HCT116 (cell line): ENCODE data around the gene TRMO. TPM values are rescaled to one million over a fixed set of nuclear protein-coding genes. Genes with fewer than 3 reads are reported as not detected.
A peak's percentile ranks its signal among the peaks of the same experiment; 100 is the strongest.

ENCODE experiments used
- ATAC-seq: fragments of 200-7000 bp; cut with Tn5 transposase; 2 replicates; pipeline ENCODE4 v1.9.1; 2020; ENCODE audit warnings: mild to moderate bottlenecking, moderate library complexity
- BruUV-seq: library from RNA; stranded (reverse); fragments of 400-500 nt; replicated peaks from 2 replicates; lab custom pipeline; 2021; lab: Mats Ljungman, UMichigan
- CTCF ChIA-PET: fragments of 300-600 bp; sonication (Branson Sonifier 250); formaldehyde crosslinking; loops from one replicate; lab custom pipeline; 2021; ENCODE audit warnings: antibody characterized with exemption; lab: Charles Lee
- POLR2A ChIA-PET: fragments of 300-600, 350-600 bp; sonication (Branson Sonifier 250); formaldehyde crosslinking; loops from one replicate; lab custom pipeline; 2021; ENCODE audit warnings: antibody characterized with exemption; lab: Charles Lee
- RAD21 ChIA-PET, 2 experiments: fragments of 300-600 bp; sonication (Branson Sonifier 250); formaldehyde crosslinking; loops; one replicate each; lab custom pipeline; 2023; ENCODE audit warnings: low total read pairs in 2 of 2; ENCODE audit not compliant: uncharacterized antibody in 2 of 2, unreplicated experiment in 2 of 2, low non-redundant PET in 1 of 2; lab: Charles Lee
- DNase-seq: peaks from one replicate; pipeline ENCODE4 v3.0.0-alpha.2; 2010; ENCODE audit warnings: low read depth, low spot score
- H2AFZ ChIP-seq: fragments of 200-600 bp; shearing (Covaris generic), sonication (generic); 2 replicates; pipeline ENCODE4 v1.6.1; 2017; ENCODE audit warnings: low read depth, mixed run types, mixed read lengths, antibody characterized with exemption, low read length; ENCODE audit not compliant: poor library complexity, severe bottlenecking
- H3K27ac ChIP-seq: 2 replicates; pipeline ENCODE4 v1.5.1; 2012; ENCODE audit warnings: low read depth, low read length
- H3K27me3 ChIP-seq: fragments of 200-600 bp; sonication (generic); 2 replicates; pipeline ENCODE4 v1.6.1; 2016; ENCODE audit warnings: mixed run types, low read length, mixed read lengths; ENCODE audit not compliant: insufficient read depth
- H3K36me3 ChIP-seq, 2 experiments: fragments of 200-500 bp in 1 of 2; fragments of 200-600 bp in 1 of 2; sonication (Bioruptor generic) in 1 of 2; sonication (generic) in 1 of 2; 2 replicates each; pipeline versions ENCODE4 v1.5.1 to v1.6.1; 2014 to 2016; ENCODE audit warnings: low read length in 2 of 2, inconsistent platforms in 1 of 2, mixed read lengths in 1 of 2, mixed run types in 1 of 2; ENCODE audit not compliant: insufficient read depth in 2 of 2, control insufficient read depth in 1 of 2
- H3K4me1 ChIP-seq, 2 experiments: fragments of 200-600 bp in 1 of 2; sonication (generic) in 1 of 2; 2 replicates each; pipeline versions ENCODE4 v1.5.1 to v1.6.1; 2012 to 2017; ENCODE audit warnings: low read length in 2 of 2, inconsistent platforms in 1 of 2, mild to moderate bottlenecking in 1 of 2, mixed read lengths in 1 of 2, mixed run types in 1 of 2, moderate library complexity in 1 of 2; ENCODE audit not compliant: insufficient read depth in 2 of 2, control insufficient read depth in 1 of 2
- H3K4me2 ChIP-seq: fragments of 200-600 bp; sonication (generic); 2 replicates; pipeline ENCODE4 v1.6.1; 2017; ENCODE audit warnings: mixed run types, low read length, mixed read lengths
- H3K4me3 ChIP-seq, 2 experiments: fragments of 200-600 bp in 1 of 2; sonication (generic) in 1 of 2; replicated peaks in 1 of 2; 2 replicates each; pipeline ENCODE4 v1.5.1; 2011 to 2016; ENCODE audit warnings: low read length in 2 of 2, control low read depth in 1 of 2, low read depth in 1 of 2, mild to moderate bottlenecking in 1 of 2, mixed read lengths in 1 of 2, mixed run types in 1 of 2
- H3K79me2 ChIP-seq: fragments of 200-600 bp; sonication (generic); 2 replicates; pipeline ENCODE4 v1.6.1; 2017; ENCODE audit warnings: mild to moderate bottlenecking, mixed run types, low read length, moderate library complexity, mixed read lengths; ENCODE audit not compliant: insufficient read depth
- H3K9ac ChIP-seq: fragments of 200-600 bp; sonication (generic); 2 replicates; pipeline ENCODE4 v1.6.1; 2016; ENCODE audit warnings: low read length, mixed read lengths
- H3K9me2 ChIP-seq: fragments of 200-600 bp; sonication (generic), shearing (Covaris generic); 2 replicates; pipeline ENCODE4 v1.6.1; 2017; ENCODE audit warnings: mixed run types, mild to moderate bottlenecking, moderate library complexity; ENCODE audit not compliant: insufficient read depth
- H3K9me3 ChIP-seq, 2 experiments: fragments of 200-500 bp in 1 of 2; fragments of 200-600 bp in 1 of 2; sonication (Bioruptor generic) in 1 of 2; sonication (generic) in 1 of 2; 2 replicates each; pipeline ENCODE4 v1.6.1; 2014 to 2017; ENCODE audit warnings: low read length in 2 of 2, mixed read lengths in 2 of 2, inconsistent platforms in 1 of 2, low read depth in 1 of 2, mild to moderate bottlenecking in 1 of 2, mixed run types in 1 of 2, moderate library complexity in 1 of 2; ENCODE audit not compliant: control insufficient read depth in 1 of 2, insufficient read depth in 1 of 2
- H4K20me1 ChIP-seq: fragments of 200-600 bp; sonication (generic), shearing (Covaris generic); 2 replicates; pipeline ENCODE4 v1.6.1; 2017; ENCODE audit warnings: mixed run types, mild to moderate bottlenecking, moderate library complexity; ENCODE audit not compliant: insufficient read depth
- CBX3 ChIP-seq: IDR thresholded peaks from 2 replicates; pipeline ENCODE4 v1.6.1; 2012; ENCODE audit warnings: low read depth
- EGR1 ChIP-seq: IDR thresholded peaks from 2 replicates; pipeline ENCODE4 v1.6.1; 2012; ENCODE audit warnings: low read depth
- ELF1 ChIP-seq: IDR thresholded peaks from 2 replicates; pipeline ENCODE4 v1.6.1; 2012; ENCODE audit warnings: low read depth, borderline replicate concordance
- FOSL1 ChIP-seq: IDR thresholded peaks from 2 replicates; pipeline ENCODE4 v1.6.1; 2012; ENCODE audit warnings: low read depth
- JUND ChIP-seq: IDR thresholded peaks from 2 replicates; pipeline ENCODE4 v1.6.1; 2012
- POLR2A ChIP-seq: IDR thresholded peaks from 2 replicates; pipeline ENCODE4 v1.7.0; 2011; ENCODE audit warnings: borderline replicate concordance; ENCODE audit not compliant: insufficient read depth, insufficient read length; ENCODE audit errors: extremely low read depth
- SIN3A ChIP-seq: IDR thresholded peaks from 2 replicates; pipeline ENCODE4 v1.6.1; 2012; ENCODE audit warnings: low read depth
- SP1 ChIP-seq: IDR thresholded peaks from 2 replicates; pipeline ENCODE4 v1.6.1; 2012; ENCODE audit warnings: low read depth
- YY1 ChIP-seq: IDR thresholded peaks from 2 replicates; pipeline ENCODE4 v1.6.1; 2011; ENCODE audit warnings: low read length, low read depth, moderate library complexity, mild to moderate bottlenecking; ENCODE audit not compliant: insufficient replicate concordance; ENCODE audit errors: extremely low read depth
- ZFX ChIP-seq: fragments of 450-650 bp; IDR thresholded peaks from 2 replicates; pipeline ENCODE4 v1.6.1; 2017
- ZNF274 ChIP-seq: fragments of 200-500 bp; sonication (Bioruptor generic); IDR thresholded peaks from 2 replicates; pipeline ENCODE4 v1.6.1; 2014; ENCODE audit warnings: mild to moderate bottlenecking, low read depth, low read length, inconsistent platforms
- intact Hi-C: fragments of 100-400 bp; cut with micrococcal nuclease; formaldehyde crosslinking; loops from 2 replicates; pipeline ENCODE4 v1.10.0; 2022
- total RNA-seq: library from RNA; stranded (reverse); gene quantifications from one replicate; pipeline ENCODE4 v1.2.1, GENCODE V29; 2021; ENCODE audit not compliant: unreplicated experiment
- TF ChIP-seq, protein P1 (sequence below): IDR thresholded peaks from 2 replicates; pipeline ENCODE4 v1.6.1; 2012
- TF ChIP-seq, protein P2 (sequence below): IDR thresholded peaks from 2 replicates; pipeline ENCODE4 v1.6.1; 2011; ENCODE audit warnings: mild to moderate bottlenecking, low read length, moderate library complexity; ENCODE audit not compliant: insufficient replicate concordance; ENCODE audit errors: extremely low read depth
- TF ChIP-seq, protein P3 (sequence below), 3 experiments: fragments of 200-600 bp in 1 of 3; sonication (generic) in 1 of 3; IDR thresholded peaks in 2 of 3; conservative IDR thresholded peaks in 1 of 3; 2 replicates each; pipeline ENCODE4 v1.5.1; 2012 to 2017; ENCODE audit warnings: low read depth in 2 of 3, low read length in 2 of 3, antibody characterized with exemption in 1 of 3, borderline replicate concordance in 1 of 3, control low read depth in 1 of 3, mild to moderate bottlenecking in 1 of 3, mixed read lengths in 1 of 3, mixed run types in 1 of 3, moderate library complexity in 1 of 3; ENCODE audit not compliant: insufficient read depth in 1 of 3

The TRMO gene
- total RNA-seq, 1 experiment from 2014 or later: 10.2 TPM

DNA sequence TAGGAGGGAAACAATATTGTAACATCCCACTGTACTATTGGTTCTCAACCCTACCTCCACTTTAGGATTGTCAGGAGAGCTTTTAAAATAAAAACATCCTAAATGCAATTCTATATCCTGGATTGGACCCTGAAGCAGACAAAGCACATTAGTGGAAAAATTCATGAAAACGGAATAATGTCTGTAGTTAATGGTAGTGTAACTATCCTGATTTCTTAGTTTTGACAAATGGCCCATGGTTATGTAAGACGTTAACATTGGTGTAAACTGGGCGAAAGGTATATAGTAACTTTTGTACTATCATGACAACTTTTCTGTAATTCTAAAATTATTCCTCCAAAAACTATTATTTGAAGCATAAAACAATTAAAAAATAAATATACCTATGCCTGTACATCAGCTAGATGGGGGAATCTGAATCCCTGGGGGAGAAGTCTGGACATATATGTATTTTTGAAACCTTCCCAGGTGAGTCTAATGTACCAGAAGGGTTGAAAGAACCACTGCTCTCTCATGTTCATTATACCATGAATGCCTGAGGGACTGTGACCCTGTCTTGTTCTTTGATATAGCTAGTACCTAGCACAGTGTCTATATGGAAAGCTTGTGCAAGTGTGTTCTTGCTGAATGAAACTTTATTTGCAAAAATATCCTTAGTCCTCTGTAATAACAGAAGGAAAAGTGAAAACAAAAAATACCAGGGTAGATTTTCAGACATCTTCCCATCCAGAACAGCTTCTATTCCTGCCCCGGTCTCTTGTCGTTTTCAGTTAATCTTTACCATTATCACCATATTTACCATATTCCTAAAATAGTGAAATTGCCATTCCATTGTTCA is 3.4 kb upstream of the TRMO start:
- BruUV-seq: no TSS peak
- ATAC-seq: no peak
- TF ChIP-seq SIN3A (no peak), CBX3 (no peak), POLR2A (no peak)
- RAD21 ChIA-PET: no interaction called here
- Histone ChIP-seq H2AFZ (no peak overlapping the region), H3K9ac (no peak overlapping the region), H3K36me3 (no peaks in the 10 kb centered on the region), H4K20me1 (no peaks in the 10 kb centered on the region), H3K79me2 (0 out of 2 replicates have a peak, but pooled peaks cover 4% of the 10 kb centered on the region), H3K4me3 (no peak overlapping the region), H3K4me1 (peaks cover 4 to 17% of the 10 kb centered on the region in 2 experiments; a peak in 3 of 4 replicates), H3K9me2 (no peaks in the 10 kb centered on the region), H3K9me3 (no peaks in the 10 kb centered on the region), H3K27me3 (peaks cover 6% of the 10 kb centered on the region; the same call in 1 of the 2 replicates), H3K27ac (no peak overlapping the region), H3K4me2 (no peak overlapping the region)
- CTCF ChIA-PET: interaction anchor here (0.7 kb wide), 1 partner anchor 109 kb away, joined by 3 read pairs; no protein-coding TSS in a partner anchor
- intact Hi-C loops: no loop called here
- POLR2A ChIA-PET: interaction anchor here (1.1 kb wide), 1 partner anchor 120 kb away, joined by 3 read pairs; no protein-coding TSS in a partner anchor
- DNase-seq: no peak

DNA sequence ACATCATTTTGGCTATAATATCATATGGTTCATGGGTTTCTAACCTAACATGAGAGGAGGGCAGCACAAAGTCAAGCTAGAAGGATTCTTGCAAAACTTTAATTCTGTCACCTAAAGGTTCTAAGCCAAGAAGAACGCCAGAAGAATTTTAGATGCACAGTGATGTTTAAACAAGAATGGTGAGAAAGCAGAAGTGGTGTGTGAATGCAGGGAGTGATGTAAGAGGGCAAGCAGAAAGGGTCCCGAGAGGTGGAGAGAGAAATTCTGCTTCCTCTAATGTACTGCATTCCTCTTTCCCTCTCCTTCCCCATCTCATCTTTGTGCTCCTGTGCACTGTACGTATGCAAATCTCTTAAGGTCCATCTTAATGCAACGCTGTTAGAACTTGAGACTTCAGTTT is 2.1 kb upstream of the TRMO start:
- DNase-seq (no peak), ATAC-seq (no peak)
- H3K4me1 ChIP-seq: peaks cover 4 to 17% of the 10 kb centered on the region in 2 experiments; a peak in 3 of 4 replicates
- H3K4me2 ChIP-seq: peak overlapping the region; percentile 83
- peaks cover 12% of the 10 kb centered on the region; the same call in 1 of the 2 replicates for H3K79me2 ChIP-seq
- H2AFZ ChIP-seq: peak overlapping the region; percentile 89
- no peaks in the 10 kb centered on the region for H3K9me3 ChIP-seq
- H3K27me3 ChIP-seq: peaks cover 6% of the 10 kb centered on the region; the same call in 1 of the 2 replicates
- H4K20me1 ChIP-seq: no peaks in the 10 kb centered on the region
- H3K36me3 ChIP-seq: no peaks in the 10 kb centered on the region
- intact Hi-C loops: no loop called here
- POLR2A ChIA-PET: no interaction called here
- no peaks in the 10 kb centered on the region for H3K9me2 ChIP-seq
- CTCF ChIA-PET: interaction anchor here (0.8 to 3.3 kb wide), 6 partner anchors 13 to 340 kb away, joined by 3 to 20 read pairs (median 4); partner anchors contain the start of genes NANS and XPA
- no TSS peak for BruUV-seq
- no peak overlapping the region for H3K27ac ChIP-seq
- H3K9ac ChIP-seq: no peak overlapping the region
- RAD21 ChIA-PET: no interaction called here
- H3K4me3 ChIP-seq: no peak overlapping the region
- TF ChIP-seq, protein P1, sequence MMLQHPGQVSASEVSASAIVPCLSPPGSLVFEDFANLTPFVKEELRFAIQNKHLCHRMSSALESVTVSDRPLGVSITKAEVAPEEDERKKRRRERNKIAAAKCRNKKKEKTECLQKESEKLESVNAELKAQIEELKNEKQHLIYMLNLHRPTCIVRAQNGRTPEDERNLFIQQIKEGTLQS: no peak
- TF ChIP-seq POLR2A (no peak), SIN3A (no peak), YY1 (no peak), FOSL1 (no peak), CBX3 (no peak), JUND (no peak), EGR1 (no peak), SP1 (no peak), ELF1 (no peak), ZFX (no peak), ZNF274 (no peak)
- TF ChIP-seq, protein P2, sequence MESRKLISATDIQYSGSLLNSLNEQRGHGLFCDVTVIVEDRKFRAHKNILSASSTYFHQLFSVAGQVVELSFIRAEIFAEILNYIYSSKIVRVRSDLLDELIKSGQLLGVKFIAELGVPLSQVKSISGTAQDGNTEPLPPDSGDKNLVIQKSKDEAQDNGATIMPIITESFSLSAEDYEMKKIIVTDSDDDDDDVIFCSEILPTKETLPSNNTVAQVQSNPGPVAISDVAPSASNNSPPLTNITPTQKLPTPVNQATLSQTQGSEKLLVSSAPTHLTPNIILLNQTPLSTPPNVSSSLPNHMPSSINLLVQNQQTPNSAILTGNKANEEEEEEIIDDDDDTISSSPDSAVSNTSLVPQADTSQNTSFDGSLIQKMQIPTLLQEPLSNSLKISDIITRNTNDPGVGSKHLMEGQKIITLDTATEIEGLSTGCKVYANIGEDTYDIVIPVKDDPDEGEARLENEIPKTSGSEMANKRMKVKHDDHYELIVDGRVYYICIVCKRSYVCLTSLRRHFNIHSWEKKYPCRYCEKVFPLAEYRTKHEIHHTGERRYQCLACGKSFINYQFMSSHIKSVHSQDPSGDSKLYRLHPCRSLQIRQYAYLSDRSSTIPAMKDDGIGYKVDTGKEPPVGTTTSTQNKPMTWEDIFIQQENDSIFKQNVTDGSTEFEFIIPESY: no peak
- TF ChIP-seq, protein P3, sequence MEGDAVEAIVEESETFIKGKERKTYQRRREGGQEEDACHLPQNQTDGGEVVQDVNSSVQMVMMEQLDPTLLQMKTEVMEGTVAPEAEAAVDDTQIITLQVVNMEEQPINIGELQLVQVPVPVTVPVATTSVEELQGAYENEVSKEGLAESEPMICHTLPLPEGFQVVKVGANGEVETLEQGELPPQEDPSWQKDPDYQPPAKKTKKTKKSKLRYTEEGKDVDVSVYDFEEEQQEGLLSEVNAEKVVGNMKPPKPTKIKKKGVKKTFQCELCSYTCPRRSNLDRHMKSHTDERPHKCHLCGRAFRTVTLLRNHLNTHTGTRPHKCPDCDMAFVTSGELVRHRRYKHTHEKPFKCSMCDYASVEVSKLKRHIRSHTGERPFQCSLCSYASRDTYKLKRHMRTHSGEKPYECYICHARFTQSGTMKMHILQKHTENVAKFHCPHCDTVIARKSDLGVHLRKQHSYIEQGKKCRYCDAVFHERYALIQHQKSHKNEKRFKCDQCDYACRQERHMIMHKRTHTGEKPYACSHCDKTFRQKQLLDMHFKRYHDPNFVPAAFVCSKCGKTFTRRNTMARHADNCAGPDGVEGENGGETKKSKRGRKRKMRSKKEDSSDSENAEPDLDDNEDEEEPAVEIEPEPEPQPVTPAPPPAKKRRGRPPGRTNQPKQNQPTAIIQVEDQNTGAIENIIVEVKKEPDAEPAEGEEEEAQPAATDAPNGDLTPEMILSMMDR (IDR thresholded peaks at IDR 0.05 in 2 of 3, conservative IDR thresholded peaks at IDR 0.05 in 1 of 3; ENCODE audit: borderline replicate concordance in 1 of 3, insufficient read depth in 1 of 3, low read depth in 2 of 3, low read length in 2 of 3): no peak
